IMR-90 (cell line): ENCODE data around the gene OR13G1. TPM values are rescaled to one million over a fixed set of nuclear protein-coding genes. Genes with fewer than 3 reads are reported as not detected.
"Not testable (repeated sequence)": the region's sequence is repeated elsewhere in the genome, so short reads cannot be mapped to it uniquely, and the experiment has no call there.

Experiments
- ATAC-seq: fragments of 200-7000 bp; cut with Tn5 transposase; 2 replicates; pipeline ENCODE4 v1.9.1; 2020; ENCODE audit warnings: low read depth, mild to moderate bottlenecking, moderate library complexity
- BruUV-seq: library from RNA; stranded (reverse); fragments of 400-500 nt; replicated peaks from 2 replicates; lab custom pipeline; 2021; lab: Mats Ljungman, UMichigan
- CTCF ChIA-PET: fragments of 300-600 bp; formaldehyde crosslinking; extraction: SDS; loops from one replicate; lab custom pipeline; 2021; ENCODE audit warnings: antibody characterized with exemption; lab: Yijun Ruan, JAX
- POLR2A ChIA-PET: fragments of 300-600 bp; sonication (Branson Sonifier 250); formaldehyde crosslinking; loops from one replicate; lab custom pipeline; 2022; ENCODE audit warnings: antibody characterized with exemption; ENCODE audit not compliant: unreplicated experiment; lab: Charles Lee
- DNase-seq: peaks from one replicate; pipeline ENCODE4 v3.0.0; 2013
- H2AFZ ChIP-seq: replicated peaks from 2 replicates; pipeline ENCODE3; 2013; ENCODE audit warnings: low read length, mild to moderate bottlenecking; ENCODE audit not compliant: poor library complexity
- H2AK5ac ChIP-seq: 2 replicates; pipeline ENCODE4 v1.6.1; 2013; ENCODE audit warnings: low read depth, low read length, inconsistent platforms
- H2AK9ac ChIP-seq: replicated peaks from 2 replicates; pipeline ENCODE3; 2013; ENCODE audit warnings: mild to moderate bottlenecking, low read depth, low read length, moderate library complexity; ENCODE audit not compliant: poor library complexity
- H2BK120ac ChIP-seq: 2 replicates; pipeline ENCODE4 v1.6.1; 2013; ENCODE audit warnings: low read depth, low read length, inconsistent platforms
- H2BK15ac ChIP-seq: 3 replicates; pipeline ENCODE4 v1.6.1; 2013; ENCODE audit warnings: low read depth, low read length, inconsistent platforms
- H2BK20ac ChIP-seq: 2 replicates; pipeline ENCODE4 v1.6.1; 2013; ENCODE audit warnings: low read depth, mild to moderate bottlenecking, inconsistent platforms, low read length, moderate library complexity
- H2BK5ac ChIP-seq: 2 replicates; pipeline ENCODE4 v1.6.1; 2013; ENCODE audit warnings: mild to moderate bottlenecking, low read depth, low read length, inconsistent platforms; ENCODE audit not compliant: poor library complexity, severe bottlenecking
- H3K14ac ChIP-seq: replicated peaks from 2 replicates; pipeline ENCODE4 v1.6.1; 2013; ENCODE audit warnings: low read depth, low read length, inconsistent platforms
- H3K18ac ChIP-seq: 2 replicates; pipeline ENCODE4 v1.6.1; 2013; ENCODE audit warnings: low read depth, low read length, control low read depth
- H3K23ac ChIP-seq: 2 replicates; pipeline ENCODE4 v1.6.1; 2013; ENCODE audit warnings: low read depth, low read length, inconsistent platforms
- H3K27ac ChIP-seq: 2 replicates; pipeline ENCODE4 v1.5.1; 2013; ENCODE audit warnings: mild to moderate bottlenecking, control low read depth, low read length; ENCODE audit not compliant: insufficient read depth
- H3K27me3 ChIP-seq: 2 replicates; pipeline ENCODE4 v1.6.1; 2013; ENCODE audit warnings: low read length; ENCODE audit not compliant: control insufficient read depth, insufficient read depth
- H3K36me3 ChIP-seq: 2 replicates; pipeline ENCODE4 v1.6.1; 2013; ENCODE audit warnings: low read length, mixed read lengths; ENCODE audit not compliant: control insufficient read depth, insufficient read depth
- H3K4ac ChIP-seq: 2 replicates; pipeline ENCODE4 v1.6.1; 2013; ENCODE audit warnings: low read depth, low read length, inconsistent platforms
- H3K4me1 ChIP-seq: 2 replicates; pipeline ENCODE4 v1.6.1; 2013; ENCODE audit warnings: low read length, mixed read lengths; ENCODE audit not compliant: control insufficient read depth, insufficient read depth
- H3K4me2 ChIP-seq: 2 replicates; pipeline ENCODE4 v1.6.1; 2013; ENCODE audit warnings: low read depth, mild to moderate bottlenecking, control low read depth, low read length, moderate library complexity
- H3K4me3 ChIP-seq: 2 replicates; pipeline ENCODE4 v1.5.1; 2013; ENCODE audit warnings: low read depth, mild to moderate bottlenecking, control low read depth, low read length, moderate library complexity; ENCODE audit not compliant: insufficient read depth
- H3K56ac ChIP-seq: 2 replicates; pipeline ENCODE4 v1.6.1; 2013; ENCODE audit warnings: low read length, inconsistent platforms; ENCODE audit not compliant: insufficient read depth; ENCODE audit errors: extremely low read depth
- H3K79me1 ChIP-seq, 2 experiments: 2 replicates each; pipeline ENCODE4 v1.6.1; 2013; ENCODE audit warnings: low read length in 2 of 2, inconsistent platforms in 1 of 2, low read depth in 1 of 2
- H3K9ac ChIP-seq: 2 replicates; pipeline ENCODE4 v1.6.1; 2013; ENCODE audit warnings: low read depth, low read length, control low read depth
- H3K9me1 ChIP-seq: 2 replicates; pipeline ENCODE4 v1.6.1; 2013; ENCODE audit warnings: low read length, inconsistent platforms; ENCODE audit not compliant: insufficient read depth
- H3K9me3 ChIP-seq: 2 replicates; pipeline ENCODE4 v1.6.1; 2013; ENCODE audit warnings: low read length; ENCODE audit not compliant: control insufficient read depth, insufficient read depth
- H4K20me1 ChIP-seq: 2 replicates; pipeline ENCODE4 v1.6.1; 2013; ENCODE audit warnings: low read length, inconsistent platforms; ENCODE audit not compliant: insufficient read depth
- H4K5ac ChIP-seq: 2 replicates; pipeline ENCODE4 v1.6.1; 2013; ENCODE audit warnings: mild to moderate bottlenecking, low read depth, low read length, control low read depth
- H4K8ac ChIP-seq, 2 experiments: 2 replicates each; pipeline ENCODE4 v1.6.1; 2013; ENCODE audit warnings: low read depth in 2 of 2, low read length in 2 of 2, control low read depth in 1 of 2, inconsistent platforms in 1 of 2
- H4K91ac ChIP-seq: 2 replicates; pipeline ENCODE4 v1.6.1; 2013; ENCODE audit warnings: low read depth, low read length, inconsistent platforms; ENCODE audit not compliant: insufficient read depth
- WGBS, 2 experiments: methylation state at CpG; one replicate each; pipeline versions ENCODE4 v1.1.5 to v1.1.7; 2013; ENCODE audit warnings: missing lambda C conversion rate in 2 of 2; ENCODE audit not compliant: insufficient read length in 1 of 2; ENCODE audit errors: extremely low coverage in 2 of 2; 5-methylcytosine and 5-hydroxymethylcytosine counted together
- dilution Hi-C: fragments of 300-500 bp; cut with HindIII; formaldehyde crosslinking; loops from one replicate; pipeline ENCODE4 v1.14.3; 2018; ENCODE audit warnings: low sequenced_read_pairs; ENCODE audit not compliant: unreplicated experiment
- in situ Hi-C: fragments of 300-500 bp; cut with MboI; formaldehyde crosslinking; loops from 3 replicates; pipeline ENCODE4 v1.14.3; 2019; ENCODE audit warnings: low sequenced_read_pairs, inconsistent platforms, mixed read lengths
- intact Hi-C: fragments of 100-400 bp; cut with micrococcal nuclease; formaldehyde crosslinking; loops from 2 replicates; pipeline ENCODE4 v1.10.0; 2022
- polyA plus RNA-seq, 3 experiments: library from polyadenylated mRNA; depleted of rRNA; stranded (reverse); fragments of >200 nt; gene quantifications; 2 replicates each; pipeline ENCODE4 v1.2.3, GENCODE V29; 2012; ENCODE audit warnings: low replicate concordance in 1 of 3
- total RNA-seq: library from RNA; depleted of rRNA; stranded (reverse); fragments of >200 nt; gene quantifications from 2 replicates; pipeline ENCODE4 v1.2.3, GENCODE V29; 2012

Gene OR13G1
- total and polyA plus RNA-seq, 2 of the 4 experiments (the other 2 are of a cell fraction): not detected

DNA sequence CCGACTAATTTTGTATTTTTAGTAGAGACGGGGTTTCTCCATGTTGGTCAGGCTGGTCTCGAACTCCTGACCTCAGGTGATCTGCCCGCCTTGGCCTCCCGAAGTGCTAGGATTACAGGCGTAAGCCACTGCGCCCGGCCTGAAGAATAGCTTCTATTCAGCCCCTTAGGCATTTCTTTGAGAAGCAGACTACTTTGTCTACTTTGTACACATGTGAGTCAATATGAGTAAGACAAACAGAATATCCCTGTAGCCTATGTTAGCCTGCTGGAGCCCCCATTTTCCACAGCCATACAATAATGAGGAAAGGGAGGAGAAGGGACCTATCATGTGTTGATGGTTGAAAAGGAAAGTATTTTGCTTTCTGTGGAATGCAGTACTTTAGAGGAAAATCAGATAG, 31.1 kb upstream of the OR13G1 start:
- H2AK9ac ChIP-seq, H2BK120ac ChIP-seq, H4K20me1 ChIP-seq, intact Hi-C loops, H2BK5ac ChIP-seq, H2AK5ac ChIP-seq, ATAC-seq, H3K36me3 ChIP-seq, DNase-seq, H3K4ac ChIP-seq, H3K27ac ChIP-seq, H3K4me1 ChIP-seq, H3K4me3 ChIP-seq, H4K5ac ChIP-seq, POLR2A ChIA-PET, H2AFZ ChIP-seq, H3K27me3 ChIP-seq, H2BK20ac ChIP-seq, CTCF ChIA-PET, H3K9ac ChIP-seq, dilution Hi-C loops, H3K9me1 ChIP-seq, H4K8ac ChIP-seq, H3K79me1 ChIP-seq, BruUV-seq, H3K4me2 ChIP-seq, H2BK15ac ChIP-seq, in situ Hi-C loops, H4K91ac ChIP-seq, H3K56ac ChIP-seq, H3K14ac ChIP-seq, H3K18ac ChIP-seq, H3K23ac ChIP-seq: not testable (repeated sequence)
- no CpG with 5 or more reads among the region's 8 CpGs for WGBS, 2 experiments
- peaks cover 19% of the 10 kb centered on the region for H3K9me3 ChIP-seq
